A549 (cell line): ENCODE data around the gene OR8D4. TPM values are rescaled to one million over a fixed set of nuclear protein-coding genes. Genes with fewer than 3 reads are reported as not detected.

Experiments
- ATAC-seq, 2 experiments: fragments of 200-7000 bp in 1 of 2; fragments of >200 bp in 1 of 2; cut with Nextera tagmentation in 1 of 2; cut with Tn5 transposase in 1 of 2; 3 replicates each; pipeline versions ENCODE4 v1.8.0 to v1.9.1; 2018 to 2020; ENCODE audit warnings: mild to moderate bottlenecking in 1 of 2, moderate library complexity in 1 of 2
- CTCF ChIA-PET: fragments of 300-600 bp; sonication (Branson Sonifier 250); formaldehyde crosslinking; extraction: SDS; loops from one replicate; lab custom pipeline; 2021; ENCODE audit warnings: antibody characterized with exemption, inconsistent platforms; lab: Yijun Ruan, JAX
- POLR2A ChIA-PET: fragments of 350-600 bp; formaldehyde crosslinking; extraction: SDS; loops from one replicate; lab custom pipeline; 2021; ENCODE audit warnings: antibody characterized with exemption, inconsistent platforms; lab: Yijun Ruan, JAX
- DNase-seq, 2 experiments: peaks; one replicate each; pipeline versions ENCODE4 v3.0.0 to v3.0.0-alpha.2; 2011 to 2016; ENCODE audit warnings: low read depth in 1 of 2, low spot score in 1 of 2
- FAIRE-seq: peaks from 2 replicates; lab custom pipeline; 2011; peaks lifted over from hg19 to GRCh38; lab: Jason Lieb, UNC
- H3K27ac ChIP-seq, 2 experiments: fragments of >200 bp; sonication (Bioruptor Twin); formaldehyde crosslinking; 3 replicates each; pipeline ENCODE4 v1.5.1; 2016 to 2017
- H3K4me1 ChIP-seq: fragments of >200 bp; sonication (Bioruptor Twin); formaldehyde crosslinking; 3 replicates; pipeline ENCODE4 v1.6.1; 2016
- H3K4me2 ChIP-seq: fragments of >200 bp; sonication (Bioruptor Twin); formaldehyde crosslinking; 3 replicates; pipeline ENCODE4 v1.6.1; 2016
- H3K4me3 ChIP-seq: fragments of >200 bp; sonication (Bioruptor Twin); formaldehyde crosslinking; 3 replicates; pipeline ENCODE4 v1.5.1; 2016
- H3K9me3 ChIP-seq: fragments of >200 bp; sonication (Bioruptor Twin); formaldehyde crosslinking; 3 replicates; pipeline ENCODE4 v1.6.1; 2016
- EP300 ChIP-seq, 2 experiments: fragments of >200 bp; sonication (Bioruptor Twin); formaldehyde crosslinking; IDR thresholded peaks; 2 replicates in 1 of 2; 3 replicates in 1 of 2; pipeline ENCODE4 v1.6.1; 2016 to 2017
- GATA3 ChIP-seq: IDR thresholded peaks from 2 replicates; pipeline ENCODE4 v1.6.1; 2012; ENCODE audit warnings: borderline replicate concordance
- JUNB ChIP-seq: fragments of >200 bp; sonication (Bioruptor Twin); formaldehyde crosslinking; IDR thresholded peaks from 2 replicates; pipeline ENCODE4 v1.6.1; 2016
- KDM1A ChIP-seq: fragments of 200-600 bp; sonication (generic); IDR thresholded peaks from 2 replicates; pipeline ENCODE4 v1.6.1; 2016; ENCODE audit warnings: low read depth, mild to moderate bottlenecking
- KDM5A ChIP-seq: fragments of 200-600 bp; sonication (generic); IDR thresholded peaks from 2 replicates; pipeline ENCODE4 v1.6.1; 2016; ENCODE audit warnings: antibody characterized with exemption, mild to moderate bottlenecking
- MAX ChIP-seq: IDR thresholded peaks from 2 replicates; pipeline ENCODE4 v1.6.1; 2012
- MAZ ChIP-seq: fragments of 150-350 bp; IDR thresholded peaks from 2 replicates; pipeline ENCODE4 v1.6.1; 2014; ENCODE audit warnings: antibody characterized with exemption, low read depth, low read length, borderline replicate concordance
- PBX3 ChIP-seq: IDR thresholded peaks from 2 replicates; pipeline ENCODE4 v1.6.1; 2012
- PHF8 ChIP-seq: fragments of 200-600 bp; sonication (generic); IDR thresholded peaks from 2 replicates; pipeline ENCODE4 v1.6.1; 2016; ENCODE audit warnings: low read depth, mild to moderate bottlenecking, antibody characterized with exemption, moderate library complexity, borderline replicate concordance
- POLR2A ChIP-seq: IDR thresholded peaks from 2 replicates; pipeline ENCODE4 v1.6.1; 2012; ENCODE audit warnings: mild to moderate bottlenecking, low read length
- POLR2AphosphoS2 ChIP-seq: conservative IDR thresholded peaks from 2 replicates; pipeline ENCODE4 v1.6.1; 2012; ENCODE audit warnings: low read length, improper control_type of control experiment, inconsistent platforms
- RARB ChIP-seq: fragments of 250-450 bp; sonication (Bioruptor Pico); IDR thresholded peaks from 2 replicates; pipeline ENCODE4 v1.8.0; 2021; ENCODE audit warnings: mild to moderate bottlenecking, moderate library complexity
- RFX5 ChIP-seq: fragments of 450-650 bp; IDR thresholded peaks from 2 replicates; pipeline ENCODE4 v1.7.1; 2014; ENCODE audit warnings: antibody characterized with exemption, mild to moderate bottlenecking, moderate library complexity
- RNF2 ChIP-seq: fragments of 200-600 bp; sonication (generic); IDR thresholded peaks from 2 replicates; pipeline ENCODE4 v1.6.1; 2016; ENCODE audit warnings: low read depth, mild to moderate bottlenecking, antibody characterized with exemption, moderate library complexity, borderline replicate concordance
- SMC3 ChIP-seq: fragments of >200 bp; sonication (Bioruptor Twin); formaldehyde crosslinking; IDR thresholded peaks from 3 replicates; pipeline ENCODE4 v1.6.1; 2018; ENCODE audit warnings: inconsistent platforms
- SREBF2 ChIP-seq: fragments of 450-650 bp; IDR thresholded peaks from 2 replicates; pipeline ENCODE4 v1.6.1; 2014; ENCODE audit warnings: mild to moderate bottlenecking, moderate library complexity
- TP53 ChIP-seq: fragments of 250-450 bp; sonication (Bioruptor Pico); IDR thresholded peaks from 2 replicates; pipeline ENCODE4 v1.5.0; 2021; ENCODE audit warnings: mild to moderate bottlenecking, moderate library complexity
- WGBS: methylation state at CpG from one replicate; pipeline ENCODE4 v1.1.6; 2017; ENCODE audit errors: missing lambda C conversion rate; 5-methylcytosine and 5-hydroxymethylcytosine counted together
- polyA plus RNA-seq, 4 experiments: library from polyadenylated mRNA; depleted of rRNA in 3 of 4; stranded (reverse); fragments of >200 nt; fragmentation: RNase III in 1 of 4; extraction: RNeasy Plus Mini Kit Qiagen cat#74134 plus additional on column Dnase treatment in 1 of 4; gene quantifications; 2 replicates in 3 of 4; 3 replicates in 1 of 4; pipeline ENCODE4 v1.2.3, GENCODE V29; 2011 to 2017
- TF ChIP-seq, protein P1 (sequence below): fragments of 150-350 bp; IDR thresholded peaks from 2 replicates; pipeline ENCODE4 v1.6.1; 2014; ENCODE audit warnings: low read depth, mild to moderate bottlenecking, low read length
- TF ChIP-seq, protein P2 (sequence below): fragments of >200 bp; sonication (Bioruptor Twin); formaldehyde crosslinking; IDR thresholded peaks from 2 replicates; pipeline ENCODE4 v1.6.1; 2016
- TF ChIP-seq, protein P3 (sequence below): fragments of 250-450 bp; sonication (Bioruptor Pico); IDR thresholded peaks from 2 replicates; pipeline ENCODE4 v1.5.0; 2021; ENCODE audit warnings: mild to moderate bottlenecking, moderate library complexity, borderline replicate concordance

Gene OR8D4
- polyA plus RNA-seq, 2 of the 4 experiments (the other 2 are of a cell fraction): not detected

DNA sequence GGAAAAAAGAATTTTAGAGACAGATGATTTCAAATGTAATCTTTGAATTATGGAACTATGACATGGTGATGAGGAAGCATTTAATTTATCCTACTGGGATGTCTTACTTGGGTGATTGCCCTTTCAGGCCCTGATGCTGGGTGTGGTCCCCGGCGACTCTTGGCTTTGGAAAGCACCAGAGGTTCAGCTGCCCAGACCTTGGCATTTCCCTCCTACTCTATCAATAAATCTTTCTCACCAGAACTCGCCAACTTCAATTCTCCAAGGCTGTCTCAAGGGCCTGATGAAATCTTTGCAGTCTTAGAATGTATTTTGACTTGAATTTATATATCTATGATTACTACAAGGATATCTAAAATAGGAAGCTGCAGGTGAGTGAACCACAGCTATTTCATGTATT, 19.0 kb downstream of the OR8D4 start:
- H3K4me2 ChIP-seq: no peak overlapping the region
- no peak for TF ChIP-seq RARB
- TF ChIP-seq PBX3: no peak
- TF ChIP-seq PHF8: no peak
- TF ChIP-seq, protein P1, sequence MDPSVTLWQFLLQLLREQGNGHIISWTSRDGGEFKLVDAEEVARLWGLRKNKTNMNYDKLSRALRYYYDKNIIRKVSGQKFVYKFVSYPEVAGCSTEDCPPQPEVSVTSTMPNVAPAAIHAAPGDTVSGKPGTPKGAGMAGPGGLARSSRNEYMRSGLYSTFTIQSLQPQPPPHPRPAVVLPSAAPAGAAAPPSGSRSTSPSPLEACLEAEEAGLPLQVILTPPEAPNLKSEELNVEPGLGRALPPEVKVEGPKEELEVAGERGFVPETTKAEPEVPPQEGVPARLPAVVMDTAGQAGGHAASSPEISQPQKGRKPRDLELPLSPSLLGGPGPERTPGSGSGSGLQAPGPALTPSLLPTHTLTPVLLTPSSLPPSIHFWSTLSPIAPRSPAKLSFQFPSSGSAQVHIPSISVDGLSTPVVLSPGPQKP: no peak
- TF ChIP-seq POLR2AphosphoS2: no peak
- no peak for TF ChIP-seq MAX
- TF ChIP-seq, protein P2, sequence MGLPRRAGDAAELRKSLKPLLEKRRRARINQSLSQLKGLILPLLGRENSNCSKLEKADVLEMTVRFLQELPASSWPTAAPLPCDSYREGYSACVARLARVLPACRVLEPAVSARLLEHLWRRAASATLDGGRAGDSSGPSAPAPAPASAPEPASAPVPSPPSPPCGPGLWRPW: no peak
- TF ChIP-seq KDM5A: no peak
- no peaks in the 10 kb centered on the region for H3K4me1 ChIP-seq
- ChIA-PET CTCF (no interaction called here), POLR2A (no interaction called here)
- no peak for FAIRE-seq
- H3K27ac ChIP-seq: no peak overlapping the region
- 0% methylated on average over 3 of the region's 3 CpGs for WGBS
- no peaks in the 10 kb centered on the region for H3K9me3 ChIP-seq
- no peak for ATAC-seq
- no peak overlapping the region for H3K4me3 ChIP-seq
- DNase-seq: no peak

- no peak for DNase-seq
- no peak for ATAC-seq
- Histone ChIP-seq H3K27ac (no peak overlapping the region), H3K4me1 (no peaks in the 10 kb centered on the region), H3K9me3 (no peaks in the 10 kb centered on the region), H3K4me2 (no peak overlapping the region), H3K4me3 (no peak overlapping the region)
- TF ChIP-seq SMC3: no peak
- no peak for TF ChIP-seq SREBF2
- TF ChIP-seq EP300 (IDR thresholded peaks at IDR 0.05): no peak
- FAIRE-seq: no peak
- POLR2A ChIA-PET: no interaction called here
- CTCF ChIA-PET: no interaction called here
- WGBS: 3% methylated on average over 1 of the region's 1 CpG
These were observed 22.1 kb downstream of the OR8D4 start for GRCh38 chr11:123924027-123924426.

GRCh38 chr11:123939317-123939716, 37.4 kb downstream of the OR8D4 start, which contains the start of gene OR4D5:
OR4D5 (plus strand) TSS chr11:123939617; CDS start chr11:123939617, 0 bp downstream.
- ATAC-seq (no peak), FAIRE-seq (no peak), DNase-seq (no peak)
- Histone ChIP-seq H3K4me2 (no peak within 1 kb of the TSS), H3K4me1 (no peaks in the 10 kb centered on the region), H3K9me3 (no peaks in the 10 kb centered on the region), H3K4me3 (no peak within 1 kb of the TSS), H3K27ac (no peak within 1 kb of the TSS)
- ChIA-PET CTCF (no interaction called here), POLR2A (no interaction called here)
- TF ChIP-seq MAZ (no peak), KDM1A (no peak), POLR2A (no peak), TP53 (no peak), JUNB (no peak), RFX5 (no peak), RNF2 (no peak), PHF8 (no peak), GATA3 (no peak)
- TF ChIP-seq, protein P3, sequence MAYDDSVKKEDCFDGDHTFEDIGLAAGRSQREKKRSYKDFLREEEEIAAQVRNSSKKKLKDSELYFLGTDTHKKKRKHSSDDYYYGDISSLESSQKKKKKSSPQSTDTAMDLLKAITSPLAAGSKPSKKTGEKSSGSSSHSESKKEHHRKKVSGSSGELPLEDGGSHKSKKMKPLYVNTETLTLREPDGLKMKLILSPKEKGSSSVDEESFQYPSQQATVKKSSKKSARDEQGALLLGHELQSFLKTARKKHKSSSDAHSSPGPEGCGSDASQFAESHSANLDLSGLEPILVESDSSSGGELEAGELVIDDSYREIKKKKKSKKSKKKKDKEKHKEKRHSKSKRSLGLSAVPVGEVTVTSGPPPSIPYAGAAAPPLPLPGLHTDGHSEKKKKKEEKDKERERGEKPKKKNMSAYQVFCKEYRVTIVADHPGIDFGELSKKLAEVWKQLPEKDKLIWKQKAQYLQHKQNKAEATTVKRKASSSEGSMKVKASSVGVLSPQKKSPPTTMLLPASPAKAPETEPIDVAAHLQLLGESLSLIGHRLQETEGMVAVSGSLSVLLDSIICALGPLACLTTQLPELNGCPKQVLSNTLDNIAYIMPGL (CRISPR knock-in tag): no peak
- TF ChIP-seq, protein P1: no peak
- 0% methylated on average over 1 of the region's 1 CpG for WGBS
